Measurements from ENCODE around the gene NPAS3.

NPAS3 gene

GRCh38 chr14:33587791-33588190 lies 649.1 kb downstream of the NPAS3 start:
- Histone ChIP-seq H3K27me3 (replicated peaks; ENCODE audit: insufficient read depth, low read length) (no peaks in the 10 kb centered on the region), H3K4me3 (ENCODE audit: low read length) (no peak overlapping the region), H4K20me1 (ENCODE audit: insufficient read depth, low read length) (no peaks in the 10 kb centered on the region), H3F3A (ENCODE audit: insufficient read depth, low read length) (no peaks in the 10 kb centered on the region), H3K4me1 (ENCODE audit: low read length) (no peaks in the 10 kb centered on the region), H3K79me2 (ENCODE audit: low read length) (no peaks in the 10 kb centered on the region), H3K9ac (ENCODE audit: low read length) (no peak overlapping the region), H3K9me3 (replicated peaks; ENCODE audit: insufficient read depth, low read length) (no peaks in the 10 kb centered on the region), H3K36me3 (replicated peaks; ENCODE audit: insufficient read depth, low read length) (no peaks in the 10 kb centered on the region), H3K9me2 (replicated peaks; ENCODE audit: insufficient read depth, low read length) (no peaks in the 10 kb centered on the region), H2AFZ (ENCODE audit: low read length) (no peak overlapping the region), H3K4me2 (ENCODE audit: low read depth, low read length) (no peak overlapping the region), H3K27ac (ENCODE audit: low read length) (no peak overlapping the region)
- no peak for TF ChIP-seq EZH2 (optimal IDR thresholded peaks at IDR 0.05; ENCODE audit: low read depth, low read length)
- TF ChIP-seq, protein P1, sequence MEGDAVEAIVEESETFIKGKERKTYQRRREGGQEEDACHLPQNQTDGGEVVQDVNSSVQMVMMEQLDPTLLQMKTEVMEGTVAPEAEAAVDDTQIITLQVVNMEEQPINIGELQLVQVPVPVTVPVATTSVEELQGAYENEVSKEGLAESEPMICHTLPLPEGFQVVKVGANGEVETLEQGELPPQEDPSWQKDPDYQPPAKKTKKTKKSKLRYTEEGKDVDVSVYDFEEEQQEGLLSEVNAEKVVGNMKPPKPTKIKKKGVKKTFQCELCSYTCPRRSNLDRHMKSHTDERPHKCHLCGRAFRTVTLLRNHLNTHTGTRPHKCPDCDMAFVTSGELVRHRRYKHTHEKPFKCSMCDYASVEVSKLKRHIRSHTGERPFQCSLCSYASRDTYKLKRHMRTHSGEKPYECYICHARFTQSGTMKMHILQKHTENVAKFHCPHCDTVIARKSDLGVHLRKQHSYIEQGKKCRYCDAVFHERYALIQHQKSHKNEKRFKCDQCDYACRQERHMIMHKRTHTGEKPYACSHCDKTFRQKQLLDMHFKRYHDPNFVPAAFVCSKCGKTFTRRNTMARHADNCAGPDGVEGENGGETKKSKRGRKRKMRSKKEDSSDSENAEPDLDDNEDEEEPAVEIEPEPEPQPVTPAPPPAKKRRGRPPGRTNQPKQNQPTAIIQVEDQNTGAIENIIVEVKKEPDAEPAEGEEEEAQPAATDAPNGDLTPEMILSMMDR (IDR thresholded peaks at IDR 0.05; ENCODE audit: low read length) = no peak
- no peak for TF ChIP-seq EZH2phosphoT487 (IDR thresholded peaks at IDR 0.05; ENCODE audit: low read length)
- no peak for DNase-seq

- Histone ChIP-seq H3K4me1 (ENCODE audit: low read length) (no peaks in the 10 kb centered on the region), H3K9me3 (replicated peaks; ENCODE audit: insufficient read depth, low read length) (no peaks in the 10 kb centered on the region), H3K27me3 (replicated peaks; ENCODE audit: insufficient read depth, low read length) (no peaks in the 10 kb centered on the region), H3K9ac (ENCODE audit: low read length) (no peak overlapping the region), H3K27ac (ENCODE audit: low read length) (no peak overlapping the region), H3F3A (ENCODE audit: insufficient read depth, low read length) (no peaks in the 10 kb centered on the region), H4K20me1 (ENCODE audit: insufficient read depth, low read length) (no peaks in the 10 kb centered on the region), H2AFZ (ENCODE audit: low read length) (no peak overlapping the region), H3K4me2 (ENCODE audit: low read depth, low read length) (no peak overlapping the region), H3K4me3 (ENCODE audit: low read length) (no peak overlapping the region), H3K9me2 (replicated peaks; ENCODE audit: insufficient read depth, low read length) (no peaks in the 10 kb centered on the region), H3K79me2 (ENCODE audit: low read length) (no peaks in the 10 kb centered on the region), H3K36me3 (replicated peaks; ENCODE audit: insufficient read depth, low read length) (no peaks in the 10 kb centered on the region)
- DNase-seq = no peak
- TF ChIP-seq, protein P1 (IDR thresholded peaks at IDR 0.05; ENCODE audit: low read length) = no peak
- no peak for TF ChIP-seq EZH2 (optimal IDR thresholded peaks at IDR 0.05; ENCODE audit: low read depth, low read length)
- TF ChIP-seq EZH2phosphoT487 (IDR thresholded peaks at IDR 0.05; ENCODE audit: low read length) = no peak
These were observed 650.1 kb downstream of the NPAS3 start for GRCh38 chr14:33588771-33589170.

DNA sequence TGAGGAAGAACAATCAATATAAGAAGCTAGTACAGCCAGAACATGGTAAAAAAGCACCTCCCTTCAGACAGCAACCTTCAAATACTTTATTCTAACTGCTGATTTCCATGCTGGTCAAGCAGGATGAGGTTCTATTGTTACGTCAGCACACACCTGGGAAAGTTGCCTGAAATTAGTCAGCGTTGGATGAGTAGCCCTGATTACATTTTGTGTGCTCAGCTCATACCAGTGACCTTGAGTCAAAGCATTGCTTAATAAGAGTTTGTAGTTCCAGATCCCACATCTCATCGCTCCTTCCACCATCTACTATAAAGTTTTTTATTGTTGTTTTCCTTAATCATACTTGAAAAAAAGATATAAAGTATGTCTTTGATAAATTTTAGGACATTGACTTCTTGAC lies 650.7 kb downstream of the NPAS3 start:
- no peaks in the 10 kb centered on the region for H3K4me1 ChIP-seq (ENCODE audit: low read length)
- H3K9ac ChIP-seq (ENCODE audit: low read length) = no peak overlapping the region
- H2AFZ ChIP-seq (ENCODE audit: low read length) = no peak overlapping the region
- H4K20me1 ChIP-seq (ENCODE audit: insufficient read depth, low read length) = no peaks in the 10 kb centered on the region
- H3K27ac ChIP-seq (ENCODE audit: low read length) = no peak overlapping the region
- no peak overlapping the region for H3K4me3 ChIP-seq (ENCODE audit: low read length)
- H3K79me2 ChIP-seq (ENCODE audit: low read length) = no peaks in the 10 kb centered on the region
- no peaks in the 10 kb centered on the region for H3K9me3 ChIP-seq (replicated peaks; ENCODE audit: insufficient read depth, low read length)
- H3K36me3 ChIP-seq (replicated peaks; ENCODE audit: insufficient read depth, low read length) = no peaks in the 10 kb centered on the region
- no peak for DNase-seq
- no peaks in the 10 kb centered on the region for H3K9me2 ChIP-seq (replicated peaks; ENCODE audit: insufficient read depth, low read length)
- H3K4me2 ChIP-seq (ENCODE audit: low read depth, low read length) = no peak overlapping the region
- H3F3A ChIP-seq (ENCODE audit: insufficient read depth, low read length) = no peaks in the 10 kb centered on the region
- no peaks in the 10 kb centered on the region for H3K27me3 ChIP-seq (replicated peaks; ENCODE audit: insufficient read depth, low read length)
- TF ChIP-seq, protein P1 (IDR thresholded peaks at IDR 0.05; ENCODE audit: low read length) = no peak
- TF ChIP-seq EZH2 (optimal IDR thresholded peaks at IDR 0.05; ENCODE audit: low read depth, low read length) (no peak), EZH2phosphoT487 (IDR thresholded peaks at IDR 0.05; ENCODE audit: low read length) (no peak)
